Left lung (tissue), 10 donors: ENCODE data around the gene PPP1R12B. TPM values are rescaled to one million over a fixed set of nuclear protein-coding genes. Genes with fewer than 3 reads are reported as not detected.
"Not testable (repeated sequence)": the region's sequence is repeated elsewhere in the genome, so short reads cannot be mapped to it uniquely, and the experiment has no call there.

Experiments used
- ATAC-seq: fragments of 200-7000 bp; cut with Tn5 transposase; one replicate; pipeline ENCODE4 v1.9.1; 2020; ENCODE audit warnings: moderate library complexity
- DNase-seq, 4 donors: peaks; one replicate each; pipeline ENCODE4 v3.0.0-alpha.2; 2013 to 2020
- H3K27ac ChIP-seq, 2 donors: fragments of 200-600 bp; sonication (generic) in 1 of 2; one replicate each; pipeline versions ENCODE4 v1.5.0 to v1.8.0; 2020 to 2021
- H3K27me3 ChIP-seq, 2 donors: fragments of 200-600 bp; sonication (generic) in 1 of 2; one replicate each; pipeline versions ENCODE4 v1.5.0 to v1.8.0; 2020 to 2021
- H3K36me3 ChIP-seq, 2 donors: fragments of 200-600 bp; sonication (generic) in 1 of 2; one replicate each; pipeline versions ENCODE4 v1.5.0 to v1.8.0; 2020 to 2021
- H3K4me1 ChIP-seq, 2 donors: fragments of 200-600 bp; one replicate each; pipeline ENCODE4 v1.8.0; 2021
- H3K4me3 ChIP-seq, 2 donors: fragments of 200-600 bp; sonication (generic) in 1 of 2; one replicate each; pipeline versions ENCODE4 v1.5.0 to v1.8.0; 2020 to 2021; ENCODE audit warnings: mild to moderate bottlenecking in 1 of 2
- H3K9me3 ChIP-seq, 2 donors: fragments of 200-600 bp; sonication (generic) in 1 of 2; one replicate each; pipeline versions ENCODE4 v1.5.0 to v1.8.0; 2020 to 2021
- intact Hi-C, 2 donors: fragments of 100-400 bp; cut with DNase I; formaldehyde crosslinking; loops; one replicate each; pipeline versions ENCODE4 v1.11.2 to v1.14.2; 2022
- polyA plus RNA-seq, 6 donors: library from polyadenylated mRNA; unstranded; fragments of 120-200 nt; gene quantifications; one replicate each; pipeline ENCODE4 v1.2.1, GENCODE V29; 2013; ENCODE audit not compliant: insufficient read length in 6 of 6
- total RNA-seq, 2 donors: library from RNA; stranded (reverse); fragmentation: NEBNext Ultra II Directional; extraction: Animal tissue kit (Norgen Biotek cat#: 25700); gene quantifications; one replicate each; pipeline ENCODE4 v1.2.1, GENCODE V29; 2021
- TF ChIP-seq, protein P1 (sequence below), 2 donors: fragments of 200-600 bp; sonication (generic) in 1 of 2; IDR thresholded peaks; one replicate each; pipeline versions ENCODE4 v1.5.0 to v1.8.0; 2021; ENCODE audit warnings: antibody characterized with exemption in 2 of 2
- donor health status: DM: no; HTN: yes; CAD: no.
- donor health status: DM: no; HTN: no; CAD: no.

Gene PPP1R12B
- total and polyA plus RNA-seq, 8 donors, result 25.8 to 45.9 (median 30.8) TPM

DNA sequence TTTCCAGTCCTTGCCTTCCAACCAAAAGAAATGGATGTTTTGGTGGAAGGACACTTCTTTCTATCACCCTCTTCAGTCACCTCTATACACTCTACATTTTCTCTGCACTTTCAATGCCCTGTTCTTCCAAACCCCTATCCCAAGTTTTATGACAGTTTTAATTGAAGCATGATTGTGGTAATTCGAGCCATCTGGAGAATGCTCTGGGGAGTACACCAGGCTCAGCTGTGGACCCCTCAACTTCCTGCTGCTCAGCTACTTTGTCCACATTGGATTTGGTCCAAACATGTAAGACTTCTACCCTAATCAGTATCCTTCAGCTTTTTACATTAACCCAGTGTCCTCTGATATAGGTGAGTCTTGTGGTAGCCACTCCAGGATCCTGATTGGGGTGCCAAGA, 232.1 kb downstream of the PPP1R12B start:
- Histone ChIP-seq H3K9me3 (no peaks in the 10 kb centered on the region), H3K4me1 (peaks cover 23 to 28% of the 10 kb centered on the region in 2 donors), H3K27ac (no peak overlapping the region), H3K36me3 (peaks cover 0 to 46% of the 10 kb centered on the region in 2 donors), H3K27me3 (no peaks in the 10 kb centered on the region), H3K4me3 (no peak overlapping the region)
- DNase-seq, result no peak
- intact Hi-C loops, result no loop called here
- TF ChIP-seq, protein P1, sequence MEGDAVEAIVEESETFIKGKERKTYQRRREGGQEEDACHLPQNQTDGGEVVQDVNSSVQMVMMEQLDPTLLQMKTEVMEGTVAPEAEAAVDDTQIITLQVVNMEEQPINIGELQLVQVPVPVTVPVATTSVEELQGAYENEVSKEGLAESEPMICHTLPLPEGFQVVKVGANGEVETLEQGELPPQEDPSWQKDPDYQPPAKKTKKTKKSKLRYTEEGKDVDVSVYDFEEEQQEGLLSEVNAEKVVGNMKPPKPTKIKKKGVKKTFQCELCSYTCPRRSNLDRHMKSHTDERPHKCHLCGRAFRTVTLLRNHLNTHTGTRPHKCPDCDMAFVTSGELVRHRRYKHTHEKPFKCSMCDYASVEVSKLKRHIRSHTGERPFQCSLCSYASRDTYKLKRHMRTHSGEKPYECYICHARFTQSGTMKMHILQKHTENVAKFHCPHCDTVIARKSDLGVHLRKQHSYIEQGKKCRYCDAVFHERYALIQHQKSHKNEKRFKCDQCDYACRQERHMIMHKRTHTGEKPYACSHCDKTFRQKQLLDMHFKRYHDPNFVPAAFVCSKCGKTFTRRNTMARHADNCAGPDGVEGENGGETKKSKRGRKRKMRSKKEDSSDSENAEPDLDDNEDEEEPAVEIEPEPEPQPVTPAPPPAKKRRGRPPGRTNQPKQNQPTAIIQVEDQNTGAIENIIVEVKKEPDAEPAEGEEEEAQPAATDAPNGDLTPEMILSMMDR (IDR thresholded peaks at IDR 0.05), result no peak
- no peak for ATAC-seq

DNA sequence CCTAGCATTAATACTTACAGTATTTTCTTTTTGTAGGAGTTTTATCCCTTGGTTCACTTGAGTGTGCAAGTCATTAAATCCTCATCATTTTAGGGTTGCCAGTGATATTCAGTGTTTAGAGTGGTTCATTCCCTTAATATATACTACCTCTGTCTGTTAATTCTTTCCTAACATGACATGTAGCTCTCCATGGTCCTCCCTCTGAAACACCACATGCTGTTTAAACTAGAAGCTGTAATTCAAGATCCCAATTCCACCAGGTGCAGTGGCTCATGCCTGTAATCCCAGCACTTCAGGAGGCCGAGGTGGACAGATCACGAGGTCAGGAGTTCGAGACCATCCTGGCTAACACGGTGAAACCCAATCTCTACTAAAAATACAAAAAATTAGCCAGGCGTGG, 233.9 kb downstream of the PPP1R12B start:
- H3K27ac ChIP-seq, H3K4me3 ChIP-seq, DNase-seq, intact Hi-C loops, H3K9me3 ChIP-seq, H3K27me3 ChIP-seq, ATAC-seq: not testable (repeated sequence)
- peaks cover 0 to 43% of the 10 kb centered on the region in 2 donors for H3K36me3 ChIP-seq
- H3K4me1 ChIP-seq, result peaks cover 15 to 26% of the 10 kb centered on the region in 2 donors

DNA sequence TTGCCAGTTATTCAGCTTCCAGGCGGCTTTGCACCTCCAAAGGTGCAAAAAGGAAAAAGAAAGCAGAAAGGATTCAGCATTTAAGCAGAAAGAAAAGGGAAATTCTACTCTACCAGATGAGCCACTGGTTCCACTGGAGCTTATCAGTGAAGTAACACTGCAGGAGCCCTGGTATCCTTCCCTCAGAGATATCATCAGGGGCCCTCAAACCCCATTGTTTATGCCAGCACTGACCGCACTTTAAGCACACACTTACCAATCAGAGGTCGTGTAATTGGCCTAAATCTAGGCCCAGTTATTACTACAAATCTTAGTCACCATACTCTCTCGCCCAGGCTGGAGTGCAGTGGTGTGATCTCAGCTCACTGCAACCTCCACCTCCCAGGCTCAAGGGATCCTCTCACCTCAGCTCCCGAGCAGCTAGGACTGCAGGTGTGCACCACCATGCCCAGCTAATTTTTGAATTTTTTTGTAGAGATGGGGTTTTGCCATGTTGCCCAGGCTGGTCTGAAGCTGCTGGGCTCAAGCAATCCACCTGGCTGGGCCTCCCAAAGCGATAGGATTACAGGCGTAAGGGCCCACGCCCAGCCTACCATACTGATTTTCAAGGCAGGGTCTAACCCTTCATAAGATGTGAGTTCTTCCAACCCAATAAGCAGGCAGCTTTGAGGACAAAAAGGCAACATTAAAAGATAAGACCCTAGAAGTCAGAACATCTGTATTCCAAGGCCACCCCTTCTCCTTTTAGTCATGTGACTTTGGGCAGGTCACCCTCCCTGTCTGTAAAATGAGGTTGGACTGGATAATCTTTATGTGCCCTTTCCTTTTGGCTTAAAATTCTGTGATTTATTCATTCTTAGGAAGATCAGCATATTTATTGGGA, 236.4 kb downstream of the PPP1R12B start:
- H3K4me3 ChIP-seq, result no peak overlapping the region
- H3K27ac ChIP-seq, result no peak overlapping the region
- intact Hi-C loops, result no loop called here
- H3K36me3 ChIP-seq, result peaks cover 0 to 43% of the 10 kb centered on the region in 2 donors
- H3K27me3 ChIP-seq, result peaks cover 0 to 10% of the 10 kb centered on the region in 2 donors
- ATAC-seq (no peak), DNase-seq (no peak)
- no peaks in the 10 kb centered on the region for H3K9me3 ChIP-seq
- TF ChIP-seq, protein P1 (IDR thresholded peaks at IDR 0.05), result no peak
- H3K4me1 ChIP-seq, result peaks cover 0 to 20% of the 10 kb centered on the region in 2 donors

DNA sequence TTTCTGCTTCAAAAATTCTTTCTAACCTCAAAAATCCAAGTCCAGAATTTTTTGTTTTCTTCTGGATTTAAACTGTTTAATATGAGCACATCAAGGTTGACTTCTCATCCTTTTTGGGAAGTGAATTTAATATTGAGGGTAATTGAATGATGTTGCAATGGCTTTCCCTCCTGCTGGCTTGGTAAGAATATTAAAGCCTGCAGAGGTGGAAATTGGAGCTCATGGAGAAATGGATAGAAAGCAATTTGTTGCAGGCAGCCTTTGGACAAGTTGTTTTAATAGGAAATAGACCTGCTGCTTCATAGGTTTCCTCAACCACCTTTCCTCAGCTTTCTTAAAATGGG, 237.1 kb downstream of the PPP1R12B start:
- intact Hi-C loops, result no loop called here
- Histone ChIP-seq H3K4me3 (no peak overlapping the region), H3K27ac (no peak overlapping the region), H3K27me3 (peaks cover 0 to 13% of the 10 kb centered on the region in 2 donors), H3K4me1 (peaks cover 0 to 20% of the 10 kb centered on the region in 2 donors), H3K9me3 (no peaks in the 10 kb centered on the region), H3K36me3 (peaks cover 0 to 37% of the 10 kb centered on the region in 2 donors)
- TF ChIP-seq, protein P1 (IDR thresholded peaks at IDR 0.05), result no peak
- ATAC-seq, result no peak
- DNase-seq, result no peak

DNA sequence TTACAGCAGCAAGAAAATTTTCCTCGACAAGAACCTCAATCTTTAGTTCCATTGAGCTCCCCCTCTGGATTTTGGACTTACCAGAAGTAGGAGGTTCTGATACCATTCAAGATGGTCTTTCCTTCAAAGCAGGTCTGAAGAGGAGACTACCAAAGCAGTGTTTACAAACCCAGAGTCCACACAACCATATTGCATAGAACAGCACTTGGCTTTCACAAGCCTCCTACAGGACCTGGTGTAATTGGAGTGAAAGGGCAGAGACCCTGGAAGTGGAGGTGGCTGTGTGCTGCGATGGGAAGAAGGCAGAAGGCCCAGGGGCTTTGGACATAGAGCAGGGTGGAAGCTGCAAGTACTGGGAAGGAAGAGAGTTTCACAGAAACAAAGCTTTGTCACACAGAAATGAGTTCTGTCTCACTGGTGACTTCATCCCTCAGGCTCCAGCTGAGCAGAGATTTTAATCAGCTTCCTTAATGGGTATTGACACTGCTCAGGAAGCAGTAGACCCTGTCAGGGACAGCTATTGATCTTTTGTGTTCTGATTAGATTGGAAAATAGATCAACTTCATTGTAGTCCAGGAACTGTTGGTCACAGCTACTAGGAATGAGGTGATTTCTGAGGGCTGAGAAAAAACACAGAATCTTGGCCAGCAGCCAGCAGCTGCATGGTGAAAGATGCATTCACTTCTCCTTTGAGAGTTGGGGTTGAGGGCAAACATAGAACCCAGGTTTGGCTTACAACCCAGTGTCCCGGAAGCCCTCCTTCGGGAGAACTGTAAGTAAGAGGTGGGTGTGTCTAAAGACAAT, 237.7 kb downstream of the PPP1R12B start:
- peaks cover 0 to 31% of the 10 kb centered on the region in 2 donors for H3K36me3 ChIP-seq
- H3K27me3 ChIP-seq, result peaks cover 0 to 19% of the 10 kb centered on the region in 2 donors
- H3K9me3 ChIP-seq, result no peaks in the 10 kb centered on the region
- H3K4me1 ChIP-seq, result peaks cover 0 to 20% of the 10 kb centered on the region in 2 donors
- TF ChIP-seq, protein P1 (IDR thresholded peaks at IDR 0.05), result no peak
- DNase-seq (peak in 1 of 4 donors; percentile 51), ATAC-seq (peak; percentile 27)
- intact Hi-C loops, result no loop called here
- H3K27ac ChIP-seq, result no peak overlapping the region
- H3K4me3 ChIP-seq, result no peak overlapping the region
